ENCODE results near the gene CDYL2. TPM values are rescaled to one million over a fixed set of nuclear protein-coding genes. Genes with fewer than 3 reads are reported as not detected.
A peak's percentile ranks its signal among the peaks of the same experiment; 100 is the strongest.

Gene CDYL2
- total RNA-seq, 1 experiment from 2014 or later = 7.6 TPM

GRCh38 chr16:80718480-80719220, 85.7 kb downstream of the CDYL2 start:
- no peaks in the 10 kb centered on the region for H3F3A ChIP-seq (ENCODE audit: low read length, unreplicated experiment)
- no peak overlapping the region for H2AFZ ChIP-seq (ENCODE audit: low read length)
- peak overlapping the region; percentile 49 for H3K4me2 ChIP-seq (ENCODE audit: low read length)
- CTCF ChIA-PET = no interaction called here
- BruUV-seq (replicated peaks) = no TSS peak
- no peaks in the 10 kb centered on the region for H3K9me3 ChIP-seq (ENCODE audit: low read length)
- DNase-seq = peak; percentile 93
- no peaks in the 10 kb centered on the region for H4K20me1 ChIP-seq (ENCODE audit: low read length)
- H3K79me2 ChIP-seq (ENCODE audit: low read length) = peaks cover 15% of the 10 kb centered on the region
- no peaks in the 10 kb centered on the region for H3K27me3 ChIP-seq (ENCODE audit: low read length)
- no peak overlapping the region for H3K4me3 ChIP-seq (ENCODE audit: low read length)
- peaks cover 23% of the 10 kb centered on the region for H3K4me1 ChIP-seq (ENCODE audit: insufficient read depth, low read length)
- ATAC-seq = peak; percentile 85
- TF ChIP-seq EZH2phosphoT487 (IDR thresholded peaks at IDR 0.05; ENCODE audit: borderline replicate concordance, low read length) = no peak
- POLR2A ChIA-PET (ENCODE audit: unreplicated experiment) = no interaction called here
- H3K9me2 ChIP-seq (replicated peaks; ENCODE audit: low read length) = no peaks in the 10 kb centered on the region
- peak overlapping the region; percentile 70 for H3K27ac ChIP-seq (ENCODE audit: low read length)
- H3K9ac ChIP-seq (ENCODE audit: low read length) = no peak overlapping the region; the same call in 1 of the 2 replicates
- intact Hi-C loops (cut with micrococcal nuclease) = no loop called here
- H3K36me3 ChIP-seq (ENCODE audit: low read depth, low read length) = no peaks in the 10 kb centered on the region

- POLR2A ChIA-PET (ENCODE audit: unreplicated experiment) = no interaction called here
- H3K9me2 ChIP-seq (replicated peaks; ENCODE audit: low read length) = no peaks in the 10 kb centered on the region
- H3K27ac ChIP-seq (ENCODE audit: low read length) = 0 out of 2 replicates have a peak overlapping the region, but pooled peaks have one; percentile 37
- ATAC-seq (no peak), DNase-seq (no peak)
- BruUV-seq (replicated peaks) = no TSS peak
- H3K36me3 ChIP-seq (ENCODE audit: low read depth, low read length) = no peaks in the 10 kb centered on the region
- no peaks in the 10 kb centered on the region for H3F3A ChIP-seq (ENCODE audit: low read length, unreplicated experiment)
- H4K20me1 ChIP-seq (ENCODE audit: low read length) = no peaks in the 10 kb centered on the region
- H3K4me3 ChIP-seq (ENCODE audit: low read length) = no peak overlapping the region
- CTCF ChIA-PET = no interaction called here
- no peaks in the 10 kb centered on the region for H3K9me3 ChIP-seq (ENCODE audit: low read length)
- H3K9ac ChIP-seq (ENCODE audit: low read length) = no peak overlapping the region
- TF ChIP-seq CTCF (conservative IDR thresholded peaks at IDR 0.05; ENCODE audit: low read depth, low read length) (no peak), EZH2 (IDR thresholded peaks at IDR 0.05; ENCODE audit: low read length, unreplicated experiment) (no peak), EZH2phosphoT487 (IDR thresholded peaks at IDR 0.05; ENCODE audit: borderline replicate concordance, low read length) (no peak)
- H3K27me3 ChIP-seq (ENCODE audit: low read length) = no peaks in the 10 kb centered on the region
- H2AFZ ChIP-seq (ENCODE audit: low read length) = no peak overlapping the region
- intact Hi-C loops (cut with micrococcal nuclease) = no loop called here
- H3K4me2 ChIP-seq (ENCODE audit: low read length) = peak overlapping the region; percentile 49; the same call in 1 of the 2 replicates
- peaks cover 23% of the 10 kb centered on the region for H3K4me1 ChIP-seq (ENCODE audit: insufficient read depth, low read length)
- H3K79me2 ChIP-seq (ENCODE audit: low read length) = peaks cover 15% of the 10 kb centered on the region
Measured at GRCh38 chr16:80717611-80718010, 86.8 kb downstream of the CDYL2 start.

- Histone ChIP-seq H3K27me3 (ENCODE audit: low read length) (no peaks in the 10 kb centered on the region), H3K36me3 (ENCODE audit: low read depth, low read length) (no peaks in the 10 kb centered on the region), H3K9me2 (replicated peaks; ENCODE audit: low read length) (no peaks in the 10 kb centered on the region), H3K4me3 (ENCODE audit: low read length) (no peak overlapping the region), H4K20me1 (ENCODE audit: low read length) (no peaks in the 10 kb centered on the region), H2AFZ (ENCODE audit: low read length) (no peak overlapping the region), H3K4me1 (ENCODE audit: insufficient read depth, low read length) (peaks cover 23% of the 10 kb centered on the region), H3K27ac (ENCODE audit: low read length) (no peak overlapping the region), H3K79me2 (ENCODE audit: low read length) (peaks cover 15% of the 10 kb centered on the region), H3K9ac (ENCODE audit: low read length) (no peak overlapping the region), H3F3A (ENCODE audit: low read length, unreplicated experiment) (no peaks in the 10 kb centered on the region), H3K9me3 (ENCODE audit: low read length) (no peaks in the 10 kb centered on the region), H3K4me2 (ENCODE audit: low read length) (no peak overlapping the region)
- no peak for DNase-seq
- ChIA-PET CTCF (no interaction called here), POLR2A (ENCODE audit: unreplicated experiment) (no interaction called here)
- no peak for TF ChIP-seq EZH2 (IDR thresholded peaks at IDR 0.05; ENCODE audit: low read length, unreplicated experiment)
- no peak for TF ChIP-seq CTCF (conservative IDR thresholded peaks at IDR 0.05; ENCODE audit: low read depth, low read length)
- TF ChIP-seq EZH2phosphoT487 (IDR thresholded peaks at IDR 0.05; ENCODE audit: borderline replicate concordance, low read length) = no peak
- BruUV-seq (replicated peaks) = no TSS peak
- no peak for ATAC-seq
- intact Hi-C loops (cut with micrococcal nuclease) = no loop called here
Measured at GRCh38 chr16:80716564-80717139, 87.7 kb downstream of the CDYL2 start.
